Stimulated activated CD4-positive, alpha-beta T cell treated with anti-CD3 and anti-CD28 coated beads, Interleukin-4, amount 100 ng/mL, for 4 hours (primary cell): ENCODE measurements around the gene DAZAP2.
A peak's percentile ranks its signal among the peaks of the same experiment; 100 is the strongest.
"Not testable (repeated sequence)": the region's sequence is repeated elsewhere in the genome, so short reads cannot be mapped to it uniquely, and the experiment has no call there.

Source experiments
- DNase-seq, 2 experiments: peaks; one replicate each; pipeline ENCODE4 v3.0.0-alpha.2; 2020

The DAZAP2 gene

GRCh38 chr12:51253276-51253675, 14.7 kb downstream of the DAZAP2 start:
- DNase-seq, result no peak

- DNase-seq, result no peak
These were observed 15.9 kb downstream of the DAZAP2 start for GRCh38 chr12:51254536-51254935.

GRCh38 chr12:51259600-51259999, 21.0 kb downstream of the DAZAP2 start:
- not testable (repeated sequence) for DNase-seq

- peak; percentile 17 to 25 for DNase-seq
These were observed 24.1 kb downstream of the DAZAP2 start for GRCh38 chr12:51262758-51263177.

- no peak for DNase-seq
These were observed 24.7 kb downstream of the DAZAP2 start for GRCh38 chr12:51263341-51263740.

GRCh38 chr12:51264297-51264696, 25.7 kb downstream of the DAZAP2 start:
- DNase-seq, result no peak

GRCh38 chr12:51265024-51265423, 26.4 kb downstream of the DAZAP2 start:
- no peak for DNase-seq

GRCh38 chr12:51269174-51270066, 30.8 kb downstream of the DAZAP2 start:
- peak; percentile 58 to 63 for DNase-seq

GRCh38 chr12:51270067-51270950, 31.7 kb downstream of the DAZAP2 start, which contains the start of gene SMAGP:
Gene SMAGP, minus strand, starts transcription at chr12:51270415. Its CDS starts 1,137 bp downstream, at chr12:51269278.
- DNase-seq, result peak; percentile 28 to 36

- DNase-seq, result no peak
These were observed 32.4 kb downstream of the DAZAP2 start for GRCh38 chr12:51270951-51271518.

GRCh38 chr12:51272810-51273209, 34.2 kb downstream of the DAZAP2 start:
- not testable (repeated sequence) for DNase-seq

GRCh38 chr12:51275088-51275487, 36.5 kb downstream of the DAZAP2 start:
- DNase-seq, result no peak

GRCh38 chr12:51281202-51281924, 42.7 kb downstream of the DAZAP2 start:
- DNase-seq, result no peak

- DNase-seq, result no peak
These were observed 47.2 kb downstream of the DAZAP2 start for GRCh38 chr12:51285843-51286242.

- not testable (repeated sequence) for DNase-seq
These were observed 53.2 kb downstream of the DAZAP2 start for GRCh38 chr12:51291603-51292513.
